ENCODE measurements around the gene IRGC.
"Not testable (repeated sequence)": the region's sequence is repeated elsewhere in the genome, so short reads cannot be mapped to it uniquely, and the experiment has no call there.

The IRGC gene

GRCh38 chr19:43759515-43759914 lies 43.6 kb downstream of the IRGC start:
- FAIRE-seq: no peak

DNA sequence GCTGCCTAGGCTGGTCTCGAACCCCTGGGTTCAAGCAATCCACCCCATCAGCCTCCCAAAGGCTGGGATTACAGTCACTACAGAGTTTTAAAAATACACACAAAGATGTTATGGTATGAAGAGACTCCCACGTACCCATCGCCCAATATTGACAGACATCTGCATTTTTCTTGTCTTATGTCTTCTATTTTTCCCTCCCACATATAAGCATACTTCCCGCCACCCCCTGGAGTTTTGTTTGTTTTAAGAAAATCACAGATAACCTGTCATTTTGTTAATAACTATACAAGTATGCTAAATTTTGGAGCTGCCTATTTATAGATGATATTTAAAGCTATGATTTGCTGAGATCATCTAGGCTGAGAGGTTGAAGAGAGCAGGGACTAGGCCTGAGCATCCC lies 45.1 kb downstream of the IRGC start:
- no peak for FAIRE-seq

GRCh38 chr19:43762814-43763213 lies 46.9 kb downstream of the IRGC start:
- no peak for FAIRE-seq

DNA sequence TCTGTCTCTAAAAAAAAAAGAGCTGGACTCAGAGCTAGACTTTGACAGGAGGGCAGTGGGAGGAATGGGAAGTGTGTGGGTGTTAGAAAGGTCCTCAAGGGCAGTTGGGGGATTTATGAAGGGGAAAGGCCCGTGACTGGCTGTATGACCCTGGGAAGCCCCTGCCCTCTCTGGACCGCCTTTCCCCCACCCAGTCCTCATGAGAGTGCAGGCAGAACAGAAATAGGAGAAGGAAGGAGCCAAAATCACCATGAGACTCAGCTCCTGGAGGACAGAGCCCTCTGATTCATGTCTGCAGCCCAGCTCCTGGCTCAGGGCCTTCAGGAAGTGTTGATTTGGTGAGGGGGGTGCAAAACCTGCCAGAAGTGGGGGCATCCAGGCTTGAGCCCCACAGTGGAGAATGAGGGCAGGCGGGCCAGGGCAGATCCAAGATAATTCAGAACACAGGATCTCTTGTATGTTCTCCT lies 47.6 kb downstream of the IRGC start:
- no peak for FAIRE-seq

DNA sequence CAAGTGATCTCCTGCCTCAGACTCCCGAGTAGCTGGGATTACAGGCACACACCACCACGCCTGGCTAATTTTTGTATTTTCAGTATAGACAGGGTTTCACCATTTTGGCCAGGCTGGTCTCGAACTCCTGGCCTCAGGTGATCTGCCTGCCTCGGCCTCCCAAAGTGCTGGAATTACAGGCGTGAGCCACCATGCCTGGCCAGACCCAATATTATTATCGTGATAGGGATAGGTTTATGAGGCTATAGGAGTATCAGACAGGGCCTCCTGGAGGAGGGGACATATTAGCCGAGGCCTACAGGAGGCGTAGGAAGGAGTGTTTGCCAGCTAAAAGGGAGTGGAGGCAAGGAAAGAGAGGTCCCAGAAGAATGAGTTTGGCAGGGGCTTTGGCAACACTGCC lies 48.8 kb downstream of the IRGC start:
- FAIRE-seq: not testable (repeated sequence)

DNA sequence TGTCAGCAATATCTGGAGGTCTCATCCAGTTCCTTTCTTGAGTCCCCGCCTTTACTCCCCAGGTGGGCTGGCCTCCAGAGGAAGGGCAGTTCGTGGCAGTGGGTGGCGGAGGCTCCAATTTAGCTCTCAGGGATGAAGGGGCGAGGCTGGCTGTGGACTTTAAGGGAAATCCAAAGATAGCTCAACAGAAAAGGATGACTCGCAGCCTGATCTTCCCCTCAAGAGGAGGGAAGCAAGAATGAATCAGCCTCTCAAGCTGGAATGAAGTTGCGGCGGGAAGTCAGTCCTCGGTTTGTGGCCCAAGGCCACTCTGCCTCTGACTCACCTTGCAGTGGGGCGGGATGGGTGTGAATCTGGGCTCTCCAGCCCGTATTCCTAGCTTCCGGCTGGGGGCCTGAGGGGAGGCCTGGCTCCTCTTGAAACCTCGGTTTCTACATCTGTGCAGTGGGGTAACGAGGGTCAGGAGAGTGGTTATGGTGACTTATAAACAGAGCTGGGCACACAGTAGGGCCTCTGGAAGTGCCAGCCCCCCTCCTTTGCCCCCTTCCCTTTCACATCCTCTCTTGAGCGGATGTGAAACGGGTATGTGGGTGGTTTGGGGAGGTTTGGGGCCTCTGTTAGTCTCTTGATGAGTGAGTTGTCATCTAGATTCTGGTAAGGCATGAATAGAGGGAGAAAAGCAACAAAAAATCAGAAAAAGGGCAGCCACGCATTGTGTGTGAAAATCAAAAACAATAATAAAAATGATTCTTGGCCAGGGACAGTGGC lies 49.4 kb downstream of the IRGC start:
- FAIRE-seq: no peak

DNA sequence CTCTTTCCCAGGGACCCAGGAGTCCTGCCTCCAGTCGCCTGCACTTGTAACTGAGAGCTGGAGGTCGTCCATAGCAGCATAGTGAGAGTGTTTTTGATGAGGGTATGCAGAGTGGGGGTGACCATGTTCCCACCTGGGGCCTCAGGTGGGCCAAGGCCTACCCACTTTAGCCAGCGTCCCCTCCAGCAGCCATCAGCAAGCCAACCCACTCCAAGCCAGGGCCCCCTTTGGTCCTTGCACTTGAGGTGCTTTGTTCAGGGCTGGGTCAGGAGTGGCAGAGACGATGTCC lies 50.8 kb downstream of the IRGC start:
- FAIRE-seq: no peak

- FAIRE-seq: no peak
These were observed 51.4 kb downstream of the IRGC start for GRCh38 chr19:43767316-43767715.

DNA sequence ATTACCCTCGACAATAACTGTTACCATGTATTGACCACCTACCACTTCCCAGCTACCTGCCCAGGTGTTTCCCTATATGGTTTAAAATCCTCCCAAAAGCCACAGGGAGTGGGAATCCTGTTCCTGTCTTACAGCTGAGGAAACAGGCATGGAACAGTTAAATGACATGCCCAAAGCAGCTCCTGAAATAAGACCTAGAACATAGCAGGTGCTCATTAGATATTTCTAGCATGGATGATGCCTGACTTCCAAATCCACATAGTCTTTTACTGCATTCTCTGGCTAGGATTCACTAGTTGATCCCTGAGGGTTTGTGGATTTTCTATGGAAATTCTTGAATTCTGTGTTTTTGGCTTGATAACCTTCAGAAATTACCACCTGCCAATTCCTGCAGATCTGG lies 51.9 kb downstream of the IRGC start:
- FAIRE-seq: no peak

GRCh38 chr19:43768273-43769050 lies 52.6 kb downstream of the IRGC start:
- no peak for FAIRE-seq

- no peak for FAIRE-seq
These were observed 53.4 kb downstream of the IRGC start for GRCh38 chr19:43769256-43769655.
